Stimulated activated CD8-positive, alpha-beta memory T cell treated with anti-CD3 and anti-CD28 coated beads, Interleukin-12 subunit alpha, Interleukin-12 subunit beta, amount 100 ng/mL, for 24 hours (primary cell): ENCODE results near the gene RANGAP1.

ENCODE experiments used
- DNase-seq: peaks from one replicate; pipeline ENCODE4 v3.0.0-alpha.2; 2020; ENCODE audit errors: extremely low read depth

The RANGAP1 gene

GRCh38 chr22:41237036-41237706 lies 48.8 kb downstream of the RANGAP1 start:
- no peak for DNase-seq

DNA sequence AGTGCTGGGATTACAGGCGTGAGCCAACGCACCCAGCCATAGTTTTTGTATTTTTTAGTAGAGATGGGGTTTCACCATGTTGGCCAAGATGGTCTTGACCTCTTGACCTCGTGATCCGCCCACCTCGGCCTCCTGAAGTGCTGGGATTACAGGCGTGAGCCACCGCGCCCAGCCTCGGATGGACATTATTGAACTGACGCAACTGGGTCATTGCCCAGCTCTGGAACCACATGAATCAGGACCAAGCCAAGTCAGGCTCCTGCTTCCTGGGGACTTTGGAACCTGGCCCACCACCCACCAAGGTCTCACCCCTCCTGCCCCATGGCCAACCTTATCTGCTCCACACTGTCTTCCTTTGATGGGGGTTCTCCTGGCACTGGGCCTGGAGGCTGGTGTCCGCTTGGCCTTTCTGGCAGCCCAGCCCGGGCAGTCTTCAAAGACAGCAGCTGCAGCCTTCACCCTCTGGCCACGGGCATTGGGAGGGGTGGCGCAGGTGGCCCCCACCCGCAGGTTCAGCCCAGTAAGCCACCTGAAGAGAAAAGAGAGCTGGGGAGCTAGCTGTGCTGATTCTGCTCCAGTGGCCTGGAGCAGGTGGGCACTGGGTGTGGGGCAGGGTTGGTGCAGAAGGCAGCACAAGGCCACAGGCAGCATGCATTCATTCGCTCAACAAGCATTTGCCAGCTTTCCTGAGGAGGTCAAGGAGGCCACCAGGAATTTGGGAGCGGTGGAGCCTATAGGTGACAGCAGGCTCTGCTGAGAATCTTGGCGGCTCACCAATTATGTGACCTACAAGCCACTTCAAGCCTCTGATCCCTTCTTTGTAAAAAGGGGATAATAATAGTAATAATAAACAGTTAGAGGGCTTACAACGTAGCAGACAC lies 50.9 kb downstream of the RANGAP1 start:
- no peak for DNase-seq

- DNase-seq, result no peak
Observed at GRCh38 chr22:41231369-41231768, 54.6 kb downstream of the RANGAP1 start.

DNA sequence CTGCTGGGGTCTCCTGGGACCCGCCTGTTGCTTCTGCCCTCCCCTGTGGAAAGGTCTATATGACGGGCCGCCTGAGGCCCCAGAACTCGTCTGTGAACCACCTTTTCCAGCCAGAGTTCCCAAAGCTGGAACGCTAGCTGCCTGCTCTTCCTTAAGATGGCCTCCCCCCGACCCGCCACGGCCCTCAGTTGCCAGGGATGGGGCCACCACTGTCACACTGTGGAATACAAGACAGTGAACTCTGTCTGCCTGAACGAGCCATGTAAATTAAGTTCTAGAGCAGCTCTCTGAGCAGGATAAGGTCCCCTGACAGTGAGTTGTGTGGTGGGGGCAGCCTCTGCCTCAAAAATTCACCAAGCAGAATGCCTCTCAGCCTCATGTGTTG lies 55.6 kb downstream of the RANGAP1 start:
- no peak for DNase-seq

DNA sequence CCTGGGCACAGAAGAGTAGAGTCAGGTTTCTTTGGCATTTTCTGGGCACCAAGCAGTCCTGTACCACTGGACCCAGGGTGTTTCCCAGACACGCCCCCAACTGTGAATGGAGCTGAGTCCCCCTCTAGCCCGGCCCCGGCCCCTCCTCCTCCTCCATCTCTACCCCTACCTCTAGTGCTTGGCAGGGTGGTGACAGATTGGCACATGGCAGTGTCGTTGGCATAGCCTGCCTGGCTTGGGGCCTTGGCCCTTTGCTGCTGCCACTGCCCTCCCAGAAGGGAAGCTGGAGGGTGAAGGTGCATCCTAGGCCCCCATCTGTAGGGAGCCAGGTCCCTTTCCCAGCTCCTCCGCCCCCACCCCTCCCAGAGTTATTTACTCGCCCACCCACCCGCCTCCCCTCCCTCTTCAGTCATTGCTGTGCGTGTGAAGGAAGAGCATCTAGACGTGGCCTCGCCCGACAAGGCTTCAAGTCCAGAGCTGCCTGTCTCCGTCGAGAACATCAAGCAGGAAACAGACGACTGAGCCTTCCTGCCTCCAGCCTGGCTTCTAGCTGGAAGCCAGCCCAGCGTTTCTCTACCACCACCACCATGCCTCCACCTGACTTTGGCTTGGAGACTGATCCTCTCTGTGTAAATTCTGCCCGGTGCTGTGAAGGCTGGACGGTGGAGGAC lies 56.1 kb downstream of the RANGAP1 start:
- no peak for DNase-seq

GRCh38 chr22:41229215-41229614 lies 56.8 kb downstream of the RANGAP1 start:
- no peak for DNase-seq

DNA sequence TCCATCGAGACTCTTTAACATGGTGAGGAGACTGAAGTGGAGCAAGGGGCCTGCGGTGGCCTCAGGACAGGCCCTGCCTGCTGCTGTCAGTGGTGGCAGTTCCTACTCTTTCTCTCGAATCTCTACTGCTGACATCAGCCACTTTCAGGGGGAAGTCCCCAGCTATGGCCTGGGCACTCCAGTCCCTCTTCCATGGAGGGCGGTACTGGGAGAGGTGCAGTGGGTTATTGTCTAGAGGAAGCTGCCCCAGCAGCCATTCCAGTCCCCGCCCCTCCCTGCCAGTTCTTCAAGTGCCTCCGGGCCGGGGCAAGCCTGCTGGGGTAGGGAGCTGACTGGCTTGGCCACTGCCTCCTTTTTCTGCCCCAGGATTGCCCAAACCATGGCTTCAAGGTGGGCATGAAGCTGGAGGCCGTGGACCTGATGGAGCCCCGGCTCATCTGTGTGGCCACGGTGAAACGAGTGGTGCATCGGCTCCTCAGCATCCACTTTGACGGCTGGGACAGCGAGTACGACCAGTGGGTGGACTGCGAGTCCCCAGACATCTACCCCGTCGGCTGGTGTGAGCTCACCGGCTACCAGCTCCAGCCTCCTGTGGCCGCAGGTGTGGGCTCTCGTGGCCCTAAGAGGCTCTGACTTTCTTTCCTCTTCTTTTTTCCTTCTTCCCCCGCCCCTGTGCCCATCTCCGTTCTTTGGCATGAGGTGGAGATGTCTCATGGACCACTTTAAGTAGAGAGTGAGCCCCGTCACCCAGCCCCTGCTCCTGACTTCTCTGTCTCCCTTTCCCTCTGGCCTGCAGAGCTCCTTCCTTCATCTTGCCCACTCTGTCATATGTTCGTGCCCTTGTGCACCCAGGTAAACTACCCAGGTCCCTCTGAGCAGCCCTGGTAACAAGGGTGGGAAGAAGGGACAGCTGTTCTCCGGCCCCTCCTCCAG lies 59.0 kb downstream of the RANGAP1 start:
- no peak for DNase-seq

- DNase-seq, result no peak
Observed at GRCh38 chr22:41223535-41223934, 62.5 kb downstream of the RANGAP1 start.

GRCh38 chr22:41222846-41223507 lies 63.0 kb downstream of the RANGAP1 start:
- DNase-seq, result no peak

GRCh38 chr22:41217553-41218157 lies 68.3 kb downstream of the RANGAP1 start:
- no peak for DNase-seq

DNA sequence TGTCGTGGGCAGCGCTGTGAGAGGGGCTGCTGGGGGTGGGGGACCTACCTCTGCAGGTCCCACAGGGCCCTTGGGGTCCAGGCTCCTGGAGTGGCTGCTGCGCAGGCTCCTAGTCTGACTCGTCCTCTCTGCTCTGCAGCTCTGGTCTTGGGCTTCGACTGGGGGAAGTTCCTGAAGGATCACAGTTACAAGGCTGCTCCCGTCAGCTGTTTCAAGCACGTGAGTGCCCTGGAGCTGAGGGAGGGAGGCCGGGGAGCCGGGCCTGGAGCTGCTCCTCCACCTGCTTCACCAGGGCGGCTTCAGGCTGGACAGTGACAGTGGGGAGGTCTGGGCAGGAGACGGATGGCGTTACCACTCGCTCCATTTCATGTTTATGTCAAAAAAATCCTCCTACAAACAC lies 69.0 kb downstream of the RANGAP1 start:
- DNase-seq, result no peak

DNA sequence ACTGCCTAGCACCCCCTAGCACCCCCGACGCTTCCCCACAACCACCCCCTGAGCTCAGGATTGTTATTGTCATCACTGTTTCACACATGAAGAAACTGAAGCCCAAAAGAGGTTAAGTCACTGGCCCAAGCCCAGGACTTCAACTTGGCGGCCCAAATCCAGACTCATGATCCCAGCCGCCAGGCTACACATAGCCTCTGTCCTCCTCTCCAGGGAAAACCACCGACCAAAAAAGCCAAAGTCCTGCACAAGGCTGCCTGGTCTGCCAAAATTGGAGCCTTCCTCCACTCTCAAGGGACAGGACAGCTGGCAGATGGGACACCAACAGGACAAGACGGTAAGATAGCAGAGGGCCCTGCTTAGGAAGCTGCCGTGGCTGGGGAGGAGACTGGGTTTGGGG lies 70.1 kb downstream of the RANGAP1 start:
- DNase-seq, result no peak

- no peak for DNase-seq
Observed at GRCh38 chr22:41215409-41215808, 70.6 kb downstream of the RANGAP1 start.

GRCh38 chr22:41206719-41207118 lies 79.3 kb downstream of the RANGAP1 start:
- DNase-seq, result no peak

DNA sequence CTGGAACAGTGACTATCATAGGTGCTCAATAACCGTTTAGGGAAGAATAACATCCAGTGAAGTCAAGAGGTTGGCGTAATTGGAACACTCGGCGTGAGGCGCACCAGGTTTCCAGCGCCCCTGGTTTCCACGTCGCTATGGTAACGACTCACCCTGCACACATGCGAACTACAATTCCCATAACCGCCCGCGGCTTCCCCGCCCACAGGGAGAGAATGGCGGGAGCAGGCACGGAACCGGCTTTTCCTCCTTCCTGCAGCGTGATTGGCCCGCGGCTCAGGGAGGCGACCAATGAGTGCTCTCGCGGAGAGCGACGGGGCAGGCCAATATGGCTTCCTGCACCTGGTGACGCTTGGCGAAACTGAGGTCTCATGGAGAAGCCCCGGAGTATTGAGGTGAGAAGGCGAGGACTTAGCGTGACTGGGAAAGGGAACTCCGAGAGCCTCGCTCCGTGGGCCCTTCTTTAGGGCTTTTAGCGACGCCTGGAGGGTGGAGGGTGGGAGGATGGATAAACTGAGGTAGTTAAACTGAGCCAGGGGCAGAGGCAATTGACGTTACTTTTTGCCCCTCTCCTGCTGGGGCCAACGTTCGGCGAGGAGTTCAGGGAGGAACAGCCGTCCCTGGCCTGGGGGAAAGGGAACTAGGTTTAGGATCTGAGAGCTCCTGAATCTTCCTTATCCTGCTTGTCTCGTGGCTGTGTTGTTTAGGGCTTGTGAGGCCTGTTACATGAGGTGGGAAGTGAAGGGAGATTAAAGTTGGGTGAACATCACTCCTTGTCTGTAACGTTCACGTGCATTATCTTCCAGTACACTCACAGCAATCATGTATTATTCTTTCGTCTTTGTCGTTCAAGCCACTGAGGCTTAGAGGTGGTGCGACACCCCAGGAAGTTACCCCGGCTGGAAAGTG lies 80.7 kb downstream of the RANGAP1 start, which contains the start of gene L3MBTL2:
TSS of gene L3MBTL2 (plus strand) at position 321 of the 909 bp plus-strand sequence. CDS start at position 372, 51 bp downstream.
- DNase-seq, result peak; percentile 98

GRCh38 chr22:41204066-41204465 lies 81.9 kb downstream of the RANGAP1 start:
- no peak for DNase-seq

DNA sequence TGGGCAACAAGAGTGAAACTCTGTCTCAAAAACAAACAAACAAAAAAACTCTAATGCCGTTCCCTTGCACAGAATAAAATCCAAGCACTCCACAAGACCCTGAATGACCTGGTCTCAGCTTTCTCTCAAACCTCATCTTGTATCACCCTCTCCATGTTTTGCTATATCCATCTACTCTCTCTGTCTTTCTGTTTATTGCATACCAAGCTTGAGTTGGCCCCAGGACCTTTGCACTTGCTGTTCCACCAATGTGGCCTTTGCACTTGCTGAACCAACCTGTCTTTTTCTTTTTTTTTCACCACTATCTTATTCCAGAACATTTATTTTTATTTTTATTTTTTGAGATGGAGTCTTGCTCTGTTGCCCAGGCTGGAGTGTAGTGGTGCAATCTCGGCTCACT lies 82.9 kb downstream of the RANGAP1 start:
- DNase-seq, result no peak

- DNase-seq, result no peak
Observed at GRCh38 chr22:41201141-41201540, 84.8 kb downstream of the RANGAP1 start.

DNA sequence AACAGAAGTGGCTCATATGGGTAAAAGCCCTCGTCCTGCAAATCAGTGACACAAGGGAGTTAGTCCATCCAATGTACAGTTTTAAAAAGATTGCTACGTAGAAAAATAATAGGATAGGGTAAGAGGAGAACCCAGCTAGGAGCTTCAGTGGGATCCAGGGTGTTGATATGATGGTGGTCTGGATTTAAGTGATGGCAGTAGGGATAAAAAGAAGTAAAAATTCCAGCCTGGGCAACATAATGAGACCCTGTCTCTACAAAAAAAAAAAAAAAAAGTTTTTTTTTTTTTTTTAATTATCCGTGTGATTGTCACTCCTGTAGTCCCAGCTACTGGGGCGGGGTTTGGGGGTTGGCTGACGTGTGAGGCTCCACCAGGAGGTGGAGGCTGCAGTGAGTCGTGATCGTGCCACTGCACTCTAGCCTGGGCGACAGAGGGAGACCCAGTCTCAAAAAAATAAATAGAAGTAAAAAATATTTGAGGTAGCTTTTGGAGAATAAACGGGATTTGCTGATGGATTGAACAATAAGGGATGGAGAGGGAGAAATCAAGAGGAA lies 87.9 kb downstream of the RANGAP1 start:
- no peak for DNase-seq
